ENCODE results near the gene ING2. TPM values are rescaled to one million over a fixed set of nuclear protein-coding genes. Genes with fewer than 3 reads are reported as not detected.
A peak's percentile ranks its signal among the peaks of the same experiment; 100 is the strongest.

Gene ING2
- total RNA-seq, 1 donor from 2014 or later: 21.9 TPM

- FAIRE-seq: no peak
- H3K4me3 ChIP-seq (ENCODE audit: low read depth, low read length): no peak overlapping the region
- DNase-seq (ENCODE audit: low read depth): peak; percentile 87
- no peaks in the 10 kb centered on the region for H3K27me3 ChIP-seq (ENCODE audit: control insufficient read depth, insufficient read depth, low read length)
- no peak for TF ChIP-seq CTCF (IDR thresholded peaks at IDR 0.05; ENCODE audit: insufficient read depth, low read length, severe bottlenecking)
- H3K36me3 ChIP-seq (ENCODE audit: control insufficient read depth, insufficient read depth, low read length): no peaks in the 10 kb centered on the region
These were observed 11.6 kb upstream of the ING2 start for GRCh38 chr4:183493246-183493645.

- H3K4me3 ChIP-seq (ENCODE audit: low read depth, low read length): no peak overlapping the region
- no peak for DNase-seq (ENCODE audit: low read depth)
- TF ChIP-seq CTCF (IDR thresholded peaks at IDR 0.05; ENCODE audit: insufficient read depth, low read length, severe bottlenecking): no peak
- FAIRE-seq: no peak
- no peaks in the 10 kb centered on the region for H3K36me3 ChIP-seq (ENCODE audit: control insufficient read depth, insufficient read depth, low read length)
- H3K27me3 ChIP-seq (ENCODE audit: control insufficient read depth, insufficient read depth, low read length): no peaks in the 10 kb centered on the region
These were observed 9.7 kb upstream of the ING2 start for GRCh38 chr4:183495184-183495583.

DNA sequence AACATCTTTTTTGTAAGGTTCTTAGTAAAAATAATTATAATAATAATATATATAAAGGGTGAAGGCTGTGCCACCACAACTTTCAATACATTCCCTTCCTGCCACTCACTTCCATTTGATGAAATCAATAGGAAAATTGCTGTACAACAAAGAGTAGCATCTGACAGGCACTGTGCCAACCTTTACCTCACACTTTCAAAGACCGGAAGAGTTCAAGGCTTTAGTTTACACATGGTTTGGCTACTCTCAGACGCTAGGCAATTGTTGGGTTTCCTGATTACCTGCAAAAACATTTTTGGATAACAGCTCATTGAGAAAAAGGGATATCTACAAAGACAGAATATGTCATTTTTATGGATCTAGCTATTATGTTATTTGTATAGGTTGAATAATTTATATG, 5.5 kb upstream of the ING2 start:
- peak; percentile 59 for DNase-seq (ENCODE audit: low read depth)
- no peak for FAIRE-seq

DNA sequence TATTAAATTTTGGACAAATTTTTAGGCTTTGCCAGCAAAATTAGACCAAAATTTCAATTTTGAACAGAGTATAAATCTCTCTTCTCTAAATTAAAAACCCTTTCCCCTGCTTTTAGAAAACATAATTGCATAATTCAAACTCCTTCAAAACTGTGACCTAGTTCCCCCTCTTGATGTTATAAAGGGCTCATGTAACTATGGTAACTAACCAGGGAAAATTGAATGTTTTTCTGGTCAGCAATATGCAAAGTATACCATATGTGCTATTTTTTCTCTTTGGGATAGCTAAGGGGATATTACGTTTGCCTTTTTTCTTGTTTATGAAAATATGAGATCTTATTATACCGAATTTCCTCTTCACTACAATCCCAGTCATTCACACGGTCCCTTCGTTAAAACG, 5.1 kb upstream of the ING2 start:
- DNase-seq (ENCODE audit: low read depth): no peak
- Histone ChIP-seq H3K36me3 (ENCODE audit: control insufficient read depth, insufficient read depth, low read length) (no peaks in the 10 kb centered on the region), H3K4me3 (ENCODE audit: low read depth, low read length) (no peak overlapping the region), H3K27me3 (ENCODE audit: control insufficient read depth, insufficient read depth, low read length) (no peaks in the 10 kb centered on the region)
- no peak for TF ChIP-seq CTCF (IDR thresholded peaks at IDR 0.05; ENCODE audit: insufficient read depth, low read length, severe bottlenecking)
- no peak for FAIRE-seq

More for the DNA sequence above, 5.5 kb upstream of the ING2 start:
- Histone ChIP-seq H3K4me3 (ENCODE audit: low read depth, low read length) (no peak overlapping the region), H3K27me3 (ENCODE audit: control insufficient read depth, insufficient read depth, low read length) (no peaks in the 10 kb centered on the region), H3K36me3 (ENCODE audit: control insufficient read depth, insufficient read depth, low read length) (no peaks in the 10 kb centered on the region)
- TF ChIP-seq CTCF (IDR thresholded peaks at IDR 0.05; ENCODE audit: insufficient read depth, low read length, severe bottlenecking): no peak

DNA sequence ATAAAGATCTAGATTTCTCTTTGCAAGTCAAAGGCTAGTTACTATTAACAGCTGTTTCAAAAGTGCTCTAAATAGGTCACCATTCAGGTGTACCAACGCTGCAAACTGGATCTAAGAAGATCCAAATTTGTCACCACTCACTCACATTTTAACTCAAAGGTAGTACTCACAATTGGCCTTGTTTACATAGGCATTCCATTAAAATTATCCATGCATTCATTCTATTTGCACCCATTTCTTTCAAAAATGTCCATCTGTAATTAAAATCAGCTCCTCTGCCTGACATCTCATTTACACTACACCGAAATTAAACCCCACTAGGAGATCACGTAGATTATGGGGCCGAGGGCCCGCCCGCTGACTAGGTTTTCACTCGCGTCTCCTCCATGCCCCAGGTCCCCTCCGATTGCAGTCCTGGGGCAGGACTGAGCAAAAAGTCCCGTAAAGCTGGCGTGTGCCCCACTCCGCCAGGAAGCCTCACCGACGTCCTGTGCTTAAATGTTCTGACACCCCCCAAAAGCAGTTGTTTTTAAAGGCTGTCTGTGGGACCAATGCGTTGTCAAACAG, 1.3 kb upstream of the ING2 start:
- DNase-seq (ENCODE audit: low read depth) (peak; percentile 37), FAIRE-seq (no peak)
- H3K27me3 ChIP-seq (ENCODE audit: control insufficient read depth, insufficient read depth, low read length): no peaks in the 10 kb centered on the region
- peak overlapping the region; percentile 88 for H3K4me3 ChIP-seq (ENCODE audit: low read depth, low read length)
- TF ChIP-seq CTCF (IDR thresholded peaks at IDR 0.05; ENCODE audit: insufficient read depth, low read length, severe bottlenecking): no peak
- no peaks in the 10 kb centered on the region for H3K36me3 ChIP-seq (ENCODE audit: control insufficient read depth, insufficient read depth, low read length)

All from bronchial epithelial cell (primary cell).